GM18868 (cell line): ENCODE data around the gene GADD45G.
A peak's percentile ranks its signal among the peaks of the same experiment; 100 is the strongest.

ENCODE experiments used
- ATAC-seq: cut with Tn5 transposase; IDR thresholded peaks from one replicate; pipeline ENCODE4 v1.9.1; 2021; ENCODE audit warnings: mild to moderate bottlenecking, moderate library complexity; ENCODE audit not compliant: unreplicated experiment

GADD45G gene

GRCh38 chr9:89592213-89592815 is 12.5 kb upstream of the GADD45G start:
- no peak for ATAC-seq

GRCh38 chr9:89592963-89593726 is 11.7 kb upstream of the GADD45G start:
- no peak for ATAC-seq

- ATAC-seq = peak; percentile 50
These were observed 10.9 kb upstream of the GADD45G start for GRCh38 chr9:89593727-89594427.

- ATAC-seq = no peak
These were observed 9.8 kb upstream of the GADD45G start for GRCh38 chr9:89594811-89595550.

- ATAC-seq = no peak
These were observed 9.2 kb upstream of the GADD45G start for GRCh38 chr9:89595646-89596045.

- ATAC-seq = no peak
These were observed 7.8 kb upstream of the GADD45G start for GRCh38 chr9:89596937-89597555.

- ATAC-seq = no peak
These were observed 7.0 kb upstream of the GADD45G start for GRCh38 chr9:89597711-89598362.

GRCh38 chr9:89598363-89598713 is 6.5 kb upstream of the GADD45G start:
- no peak for ATAC-seq

- no peak for ATAC-seq
These were observed 5.9 kb upstream of the GADD45G start for GRCh38 chr9:89598926-89599325.

- no peak for ATAC-seq
These were observed 4.0 kb upstream of the GADD45G start for GRCh38 chr9:89600831-89601230.

- ATAC-seq = no peak
These were observed 3.5 kb upstream of the GADD45G start for GRCh38 chr9:89601306-89601705.

- ATAC-seq = no peak
These were observed 2.8 kb upstream of the GADD45G start for GRCh38 chr9:89601856-89602562.

GRCh38 chr9:89602978-89603766 is 1.6 kb upstream of the GADD45G start:
- ATAC-seq = peak; percentile 38

- no peak for ATAC-seq
These were observed 796 bp upstream of the GADD45G start for GRCh38 chr9:89603767-89604665.

GRCh38 chr9:89605465-89606048 is 745 bp downstream of the GADD45G start:
- ATAC-seq = no peak

GRCh38 chr9:89606049-89606623 is 1.3 kb downstream of the GADD45G start:
- ATAC-seq = no peak

- ATAC-seq = no peak
These were observed 2.0 kb downstream of the GADD45G start for GRCh38 chr9:89606624-89607311.
